BLaER1 (cell line): ENCODE results near the gene FOXP1.

ENCODE experiments used
- H3K27ac ChIP-seq: shearing (Covaris generic); formaldehyde crosslinking; 2 replicates; pipeline ENCODE4 v1.8.1; 2022
- H3K27me3 ChIP-seq: shearing (Covaris generic); formaldehyde crosslinking; 2 replicates; pipeline ENCODE4 v1.8.1; 2022
- H3K36me3 ChIP-seq: shearing (Covaris generic); formaldehyde crosslinking; 2 replicates; pipeline ENCODE4 v1.8.1; 2022
- H3K4me1 ChIP-seq: shearing (Covaris generic); formaldehyde crosslinking; 2 replicates; pipeline ENCODE4 v1.8.1; 2022
- H3K4me2 ChIP-seq: shearing (Covaris generic); formaldehyde crosslinking; 2 replicates; pipeline ENCODE4 v1.8.1; 2022
- H3K4me3 ChIP-seq: shearing (Covaris generic); formaldehyde crosslinking; 2 replicates; pipeline ENCODE4 v1.8.1; 2022
- H3K9ac ChIP-seq: shearing (Covaris generic); formaldehyde crosslinking; 2 replicates; pipeline ENCODE4 v1.8.1; 2022
- H3K9me3 ChIP-seq: shearing (Covaris generic); formaldehyde crosslinking; 2 replicates; pipeline ENCODE4 v1.8.1; 2022
- H4K20me1 ChIP-seq: shearing (Covaris generic); formaldehyde crosslinking; 2 replicates; pipeline ENCODE4 v1.8.1; 2022
- Cebpa-rat ChIP-seq: shearing (Covaris generic); IDR thresholded peaks from 2 replicates; pipeline ENCODE4 v1.8.1; 2022

The FOXP1 gene

GRCh38 chr3:71399478-71399877 is 184.1 kb downstream of the FOXP1 start:
- no peak overlapping the region for H3K4me3 ChIP-seq
- H4K20me1 ChIP-seq: no peaks in the 10 kb centered on the region
- no peaks in the 10 kb centered on the region for H3K27me3 ChIP-seq
- no peaks in the 10 kb centered on the region for H3K36me3 ChIP-seq
- no peak overlapping the region for H3K4me2 ChIP-seq
- H3K27ac ChIP-seq: no peak overlapping the region
- no peak for TF ChIP-seq Cebpa-rat
- H3K9me3 ChIP-seq: no peaks in the 10 kb centered on the region
- H3K9ac ChIP-seq: no peak overlapping the region
- peaks cover 46% of the 10 kb centered on the region for H3K4me1 ChIP-seq

DNA sequence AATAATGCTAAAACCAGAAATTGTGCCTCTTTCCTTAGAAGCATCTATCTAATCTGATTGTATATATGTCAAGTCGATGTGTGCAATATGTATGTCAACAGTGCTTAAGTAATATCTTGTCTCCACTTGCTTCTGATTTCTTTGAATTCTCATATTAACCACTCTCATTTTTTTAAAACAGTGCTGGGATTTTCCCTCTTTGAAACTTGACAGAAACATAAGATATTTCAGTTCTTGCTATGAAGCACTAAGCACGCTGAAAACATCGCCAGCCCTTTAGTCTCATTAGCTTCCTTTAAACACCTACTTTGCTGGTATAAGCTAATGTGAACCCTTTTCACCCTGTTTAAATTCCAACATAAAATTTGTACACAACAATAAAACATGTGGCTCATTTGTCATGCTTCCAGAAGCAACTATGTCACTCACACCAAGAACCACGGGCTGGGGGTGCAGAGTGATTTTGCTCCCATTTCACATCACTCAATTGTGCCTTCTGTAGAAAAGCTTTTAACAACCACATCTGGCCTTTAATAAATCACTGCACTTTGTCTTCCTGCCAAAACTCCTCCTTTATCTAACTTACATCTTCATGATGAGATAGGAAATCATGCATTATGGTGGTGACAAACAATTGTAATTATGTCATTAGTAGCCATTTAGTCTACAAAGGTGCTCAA is 185.2 kb downstream of the FOXP1 start:
- no peak overlapping the region for H3K9ac ChIP-seq
- peaks cover 44% of the 10 kb centered on the region for H3K4me1 ChIP-seq

DNA sequence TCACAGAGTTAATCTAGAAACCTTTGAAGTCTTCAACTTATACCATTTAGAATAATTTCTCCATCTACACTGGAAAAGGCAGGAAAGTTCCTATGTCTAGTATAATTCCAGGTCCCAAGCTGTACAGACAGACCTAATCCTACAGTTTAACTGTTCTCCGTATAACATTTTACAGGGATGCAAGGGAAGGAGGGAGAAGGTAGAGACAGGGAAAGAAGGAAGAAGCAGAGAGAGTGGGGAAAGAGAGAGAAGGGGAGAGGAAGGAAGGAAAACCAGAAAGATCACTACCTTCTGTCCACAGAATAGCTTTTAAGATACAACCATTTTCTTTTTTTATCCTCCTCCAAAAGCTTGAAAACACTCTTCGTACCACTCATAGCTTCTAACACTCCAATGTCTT is 185.8 kb downstream of the FOXP1 start:
- Histone ChIP-seq H3K9ac (no peak overlapping the region), H3K9me3 (no peaks in the 10 kb centered on the region), H3K4me1 (peaks cover 40% of the 10 kb centered on the region), H3K4me2 (0 out of 2 replicates have a peak overlapping the region, but pooled peaks have one; percentile 3), H3K27ac (no peak overlapping the region), H3K4me3 (no peak overlapping the region), H3K36me3 (no peaks in the 10 kb centered on the region), H3K27me3 (no peaks in the 10 kb centered on the region), H4K20me1 (no peaks in the 10 kb centered on the region)
- TF ChIP-seq Cebpa-rat: no peak

More for the DNA sequence above, 185.2 kb downstream of the FOXP1 start:
- no peak for TF ChIP-seq Cebpa-rat
- no peak overlapping the region for H3K4me3 ChIP-seq
- no peak overlapping the region for H3K27ac ChIP-seq
- no peaks in the 10 kb centered on the region for H3K9me3 ChIP-seq
- 0 out of 2 replicates have a peak overlapping the region, but pooled peaks have one; percentile 3 for H3K4me2 ChIP-seq
- H3K36me3 ChIP-seq: no peaks in the 10 kb centered on the region
- H4K20me1 ChIP-seq: no peaks in the 10 kb centered on the region
- H3K27me3 ChIP-seq: no peaks in the 10 kb centered on the region

GRCh38 chr3:71397046-71397445 is 186.5 kb downstream of the FOXP1 start:
- no peak overlapping the region for H3K4me2 ChIP-seq
- H3K27me3 ChIP-seq: no peaks in the 10 kb centered on the region
- no peaks in the 10 kb centered on the region for H3K36me3 ChIP-seq
- no peak for TF ChIP-seq Cebpa-rat
- no peaks in the 10 kb centered on the region for H3K9me3 ChIP-seq
- H3K9ac ChIP-seq: no peak overlapping the region
- H3K4me1 ChIP-seq: peaks cover 40% of the 10 kb centered on the region
- H3K4me3 ChIP-seq: no peak overlapping the region
- H3K27ac ChIP-seq: no peak overlapping the region
- no peaks in the 10 kb centered on the region for H4K20me1 ChIP-seq

GRCh38 chr3:71395927-71396695 is 187.4 kb downstream of the FOXP1 start:
- Histone ChIP-seq H3K27ac (no peak overlapping the region; the same call in 1 of the 2 replicates), H4K20me1 (no peaks in the 10 kb centered on the region), H3K4me2 (peak overlapping the region; percentile 61), H3K27me3 (peaks cover 5% of the 10 kb centered on the region; the same call in 1 of the 2 replicates), H3K36me3 (no peaks in the 10 kb centered on the region), H3K9ac (no peak overlapping the region; the same call in 1 of the 2 replicates), H3K4me1 (peaks cover 40% of the 10 kb centered on the region), H3K9me3 (no peaks in the 10 kb centered on the region), H3K4me3 (no peak overlapping the region)
- TF ChIP-seq Cebpa-rat: no peak

DNA sequence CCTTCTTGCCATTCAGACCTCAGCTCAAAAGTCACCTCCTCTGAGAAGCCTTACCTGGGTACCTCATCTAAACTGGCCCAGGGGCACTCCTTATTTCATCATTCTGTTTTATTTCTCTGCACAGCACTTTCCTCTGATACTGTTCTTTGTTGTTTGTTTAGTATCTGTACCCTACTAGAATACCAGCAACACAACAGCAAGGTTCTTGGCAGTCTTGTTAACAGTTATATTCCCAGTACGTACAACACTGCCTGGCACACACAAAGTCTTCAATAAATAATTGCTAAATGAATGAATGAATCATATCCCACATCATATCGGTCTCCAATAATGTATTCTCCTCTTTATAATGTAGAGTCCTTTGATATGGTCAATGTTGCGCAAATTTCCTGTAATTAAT is 188.1 kb downstream of the FOXP1 start:
- Histone ChIP-seq H3K9ac (no peak overlapping the region), H3K4me1 (peaks cover 40% of the 10 kb centered on the region), H4K20me1 (no peaks in the 10 kb centered on the region), H3K4me2 (no peak overlapping the region), H3K27ac (no peak overlapping the region), H3K4me3 (no peak overlapping the region), H3K36me3 (no peaks in the 10 kb centered on the region), H3K27me3 (peaks cover 5% of the 10 kb centered on the region; the same call in 1 of the 2 replicates), H3K9me3 (no peaks in the 10 kb centered on the region)
- TF ChIP-seq Cebpa-rat: no peak

DNA sequence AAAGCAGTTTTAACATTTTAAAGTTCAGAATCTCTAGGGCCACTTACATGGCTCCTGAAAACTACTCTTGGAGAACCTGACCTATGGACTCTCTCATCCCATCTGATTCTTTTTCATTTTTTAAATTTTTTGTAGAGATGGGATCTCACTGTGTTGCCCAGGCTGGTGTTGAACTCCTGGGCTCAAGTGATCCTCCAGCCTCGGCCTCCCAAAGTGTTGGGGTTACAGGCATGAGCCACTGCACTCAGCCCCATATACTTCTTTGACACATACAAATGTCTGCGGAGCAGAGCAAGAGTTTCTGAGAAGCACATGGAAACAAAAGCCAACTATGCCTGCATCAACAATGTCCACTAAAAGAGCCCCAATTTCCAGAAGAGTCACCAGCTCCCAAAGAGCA is 189.8 kb downstream of the FOXP1 start:
- H3K9ac ChIP-seq: no peak overlapping the region
- no peaks in the 10 kb centered on the region for H3K9me3 ChIP-seq
- no peaks in the 10 kb centered on the region for H4K20me1 ChIP-seq
- H3K36me3 ChIP-seq: no peaks in the 10 kb centered on the region
- H3K27ac ChIP-seq: no peak overlapping the region
- H3K4me2 ChIP-seq: no peak overlapping the region
- no peak overlapping the region for H3K4me3 ChIP-seq
- peaks cover 54% of the 10 kb centered on the region for H3K4me1 ChIP-seq
- H3K27me3 ChIP-seq: peaks cover 6% of the 10 kb centered on the region; the same call in 1 of the 2 replicates
- no peak for TF ChIP-seq Cebpa-rat

DNA sequence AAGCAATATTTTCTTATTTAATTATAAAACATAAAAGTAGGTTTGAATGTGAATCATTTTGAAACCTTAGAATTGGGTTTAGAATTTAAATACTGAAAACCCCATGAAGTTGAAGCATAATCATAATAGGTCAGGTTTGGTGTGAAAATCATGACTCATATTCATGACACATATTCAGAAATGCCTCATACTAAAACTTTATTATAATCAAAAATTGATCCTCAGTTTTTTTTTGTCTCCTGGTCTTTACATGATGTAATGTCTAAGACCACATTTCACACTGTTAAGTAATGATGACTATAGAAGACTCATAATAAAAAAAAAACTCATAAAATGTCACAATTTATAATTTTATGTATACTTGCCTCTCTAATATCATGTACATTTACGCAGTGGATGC is 190.4 kb downstream of the FOXP1 start:
- Histone ChIP-seq H3K4me1 (peaks cover 57% of the 10 kb centered on the region), H3K27me3 (peaks cover 11% of the 10 kb centered on the region; the same call in 1 of the 2 replicates), H3K9ac (no peak overlapping the region), H3K36me3 (no peaks in the 10 kb centered on the region), H3K4me3 (no peak overlapping the region), H3K4me2 (no peak overlapping the region), H3K27ac (no peak overlapping the region), H3K9me3 (no peaks in the 10 kb centered on the region), H4K20me1 (no peaks in the 10 kb centered on the region)
- no peak for TF ChIP-seq Cebpa-rat

- peak overlapping the region; percentile 77 for H3K4me2 ChIP-seq
- peaks cover 50% of the 10 kb centered on the region for H3K4me1 ChIP-seq
- H3K9me3 ChIP-seq: no peaks in the 10 kb centered on the region
- H3K36me3 ChIP-seq: no peaks in the 10 kb centered on the region
- H3K9ac ChIP-seq: no peak overlapping the region
- no peaks in the 10 kb centered on the region for H4K20me1 ChIP-seq
- peaks cover 17% of the 10 kb centered on the region; the same call in 1 of the 2 replicates for H3K27me3 ChIP-seq
- no peak overlapping the region for H3K27ac ChIP-seq
- H3K4me3 ChIP-seq: no peak overlapping the region
- no peak for TF ChIP-seq Cebpa-rat
These were observed 191.3 kb downstream of the FOXP1 start for GRCh38 chr3:71392251-71392650.

DNA sequence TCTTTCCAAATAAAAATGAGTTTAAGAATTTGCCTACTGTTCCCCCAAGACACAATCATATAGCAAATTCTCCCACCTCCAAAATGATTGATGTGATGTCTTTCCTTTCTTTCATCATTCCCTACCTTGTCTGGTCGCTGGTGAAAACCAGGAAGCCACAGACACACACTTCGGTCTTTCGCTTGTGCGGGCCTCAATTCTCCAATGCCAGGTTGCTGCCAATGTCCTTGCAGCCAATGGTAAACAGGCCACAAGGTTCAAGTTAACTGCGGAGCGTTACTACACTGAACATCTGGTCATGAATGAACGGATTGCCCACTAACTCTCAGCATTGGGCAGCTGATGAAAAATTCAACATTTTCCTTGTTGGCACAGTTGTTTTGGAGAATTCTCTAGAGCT is 192.2 kb downstream of the FOXP1 start:
- Histone ChIP-seq H3K4me1 (peaks cover 47% of the 10 kb centered on the region), H3K27me3 (peaks cover 17% of the 10 kb centered on the region; the same call in 1 of the 2 replicates), H3K27ac (no peak overlapping the region), H3K4me3 (no peak overlapping the region), H3K36me3 (no peaks in the 10 kb centered on the region), H3K9me3 (no peaks in the 10 kb centered on the region), H3K9ac (no peak overlapping the region), H3K4me2 (peak overlapping the region; percentile 77; the same call in 1 of the 2 replicates), H4K20me1 (no peaks in the 10 kb centered on the region)
- no peak for TF ChIP-seq Cebpa-rat
